NCI-H510A treated with DMSO at 0.1 percent for 48 hours (cell line): ENCODE results near the gene LIPM.

ENCODE experiments used
- DNase-seq: peaks from one replicate; lab custom pipeline; 2025; lab: John Stamatoyannopoulos, UW

The LIPM gene

DNA sequence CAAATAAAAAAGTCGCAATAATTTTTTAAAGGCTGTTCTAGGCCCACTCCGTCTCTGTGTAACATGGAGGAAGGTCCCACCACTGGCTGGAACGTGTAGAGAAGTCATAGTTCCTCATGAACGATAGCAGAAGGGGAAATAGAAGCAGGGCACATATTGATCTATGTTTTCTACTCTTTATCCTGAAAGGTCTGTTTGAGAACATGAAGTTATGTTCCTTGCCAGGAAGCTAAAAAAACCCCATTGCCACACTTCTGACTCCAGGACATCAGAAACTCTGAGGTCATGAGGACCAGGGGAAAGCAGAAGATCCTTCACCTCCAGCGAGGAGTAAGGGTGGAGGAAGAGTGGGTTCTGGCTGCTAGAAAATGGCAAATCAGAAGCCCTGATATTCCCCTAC is 38.4 kb downstream of the LIPM start:
- no peak for DNase-seq

DNA sequence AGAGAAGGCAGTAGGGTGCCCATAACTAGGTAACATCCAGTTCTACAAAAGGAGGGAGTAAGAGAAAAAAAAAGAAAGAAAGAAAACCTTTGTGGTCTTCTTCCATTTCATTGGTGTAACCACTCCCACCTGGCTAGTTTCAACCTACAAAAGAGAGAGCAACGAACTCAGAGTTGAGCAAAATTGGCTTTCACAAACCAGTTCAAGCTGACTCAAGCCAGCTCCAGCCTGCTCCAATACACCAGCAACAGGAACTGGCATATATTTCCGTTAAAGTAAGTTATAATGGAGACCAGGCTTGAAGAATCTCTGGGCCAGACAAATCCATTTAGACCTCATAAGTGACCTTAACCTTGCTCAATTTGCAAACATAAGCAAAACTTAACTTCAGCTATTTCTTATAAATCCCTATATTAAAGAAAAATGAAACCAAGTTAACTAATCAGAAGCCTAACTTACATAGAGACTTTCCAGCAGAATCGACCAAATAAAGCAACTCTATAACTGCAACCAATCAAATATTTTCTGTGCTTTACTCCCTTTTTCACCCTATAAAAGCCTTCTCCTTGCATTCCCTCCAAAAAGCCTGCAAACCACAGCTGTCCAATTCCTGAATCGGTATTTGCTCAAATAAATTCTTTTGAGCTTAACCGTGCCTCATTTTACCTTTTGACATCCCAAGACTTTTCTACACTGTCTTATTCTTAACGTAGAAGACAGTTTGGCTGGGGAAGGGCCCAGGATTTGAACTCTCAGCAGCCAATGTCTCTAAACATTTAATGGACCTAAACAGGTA is 39.0 kb downstream of the LIPM start:
- DNase-seq: no peak

GRCh38 chr10:88843171-88843570 is 40.6 kb downstream of the LIPM start:
- no peak for DNase-seq

DNA sequence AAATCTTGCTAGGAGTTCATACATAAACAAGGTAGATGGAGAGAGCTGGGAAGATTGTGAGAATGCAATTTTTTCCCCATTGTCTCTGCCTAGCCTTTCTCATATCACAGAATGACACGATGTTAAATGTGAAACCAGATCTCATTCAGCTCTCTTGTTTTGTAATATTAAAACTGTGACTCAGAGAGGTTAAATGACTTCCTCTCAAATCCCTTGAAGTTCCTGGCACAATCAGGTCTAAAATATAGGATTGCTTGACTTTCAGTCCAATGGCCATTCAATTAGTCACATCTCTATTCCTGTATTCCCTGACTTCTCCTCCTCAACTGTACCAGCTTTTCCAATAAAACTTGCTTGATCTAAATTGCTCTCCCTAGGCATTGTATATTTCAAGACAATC is 46.0 kb downstream of the LIPM start:
- no peak for DNase-seq

- no peak for DNase-seq
These were observed 46.7 kb downstream of the LIPM start for GRCh38 chr10:88849234-88849633.

DNA sequence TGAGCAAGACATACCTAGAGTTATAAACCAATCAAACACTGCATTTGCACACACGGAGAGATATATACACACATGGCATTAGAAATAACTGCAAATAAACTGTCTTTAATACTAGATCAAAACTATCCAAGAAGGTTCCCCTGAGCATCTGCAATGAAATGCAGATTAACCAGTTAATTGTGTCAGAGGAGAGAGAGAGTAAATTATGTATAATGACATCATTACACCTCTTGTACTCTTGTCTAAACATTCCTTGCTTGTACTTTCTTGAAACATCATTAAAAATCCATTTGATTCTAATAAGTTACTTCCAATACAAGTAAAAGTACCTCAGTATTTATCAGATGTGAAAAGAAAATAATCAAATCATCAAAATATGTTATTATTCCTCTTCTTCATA is 48.2 kb downstream of the LIPM start:
- no peak for DNase-seq

DNA sequence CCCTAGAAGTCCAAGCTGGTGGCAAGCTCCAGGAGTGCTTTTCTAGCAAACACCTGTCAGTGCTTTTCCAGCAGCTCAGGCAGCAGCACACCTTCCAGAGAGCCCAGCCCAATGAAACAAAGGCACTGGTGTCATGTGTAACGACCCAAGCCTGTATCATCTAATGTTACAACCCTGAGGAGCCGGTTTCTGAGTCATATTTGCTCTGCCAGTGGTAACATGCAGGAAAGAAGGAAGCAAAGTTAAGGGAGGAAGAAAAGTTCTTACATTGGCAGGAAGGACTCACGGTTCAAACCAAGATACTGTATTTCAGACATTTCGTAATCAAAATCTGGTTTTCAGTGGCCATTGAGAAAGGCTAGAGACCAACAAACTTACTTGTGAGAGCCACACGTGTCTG is 49.2 kb downstream of the LIPM start, which contains the start of gene ANKRD22:
ANKRD22 (minus strand) TSS at position 139 of the 400 bp plus-strand sequence. CDS start 237 bp downstream, outside the sequence.
- peak; percentile 91 for DNase-seq

- no peak for DNase-seq
These were observed 49.8 kb downstream of the LIPM start for GRCh38 chr10:88852327-88852726.

DNA sequence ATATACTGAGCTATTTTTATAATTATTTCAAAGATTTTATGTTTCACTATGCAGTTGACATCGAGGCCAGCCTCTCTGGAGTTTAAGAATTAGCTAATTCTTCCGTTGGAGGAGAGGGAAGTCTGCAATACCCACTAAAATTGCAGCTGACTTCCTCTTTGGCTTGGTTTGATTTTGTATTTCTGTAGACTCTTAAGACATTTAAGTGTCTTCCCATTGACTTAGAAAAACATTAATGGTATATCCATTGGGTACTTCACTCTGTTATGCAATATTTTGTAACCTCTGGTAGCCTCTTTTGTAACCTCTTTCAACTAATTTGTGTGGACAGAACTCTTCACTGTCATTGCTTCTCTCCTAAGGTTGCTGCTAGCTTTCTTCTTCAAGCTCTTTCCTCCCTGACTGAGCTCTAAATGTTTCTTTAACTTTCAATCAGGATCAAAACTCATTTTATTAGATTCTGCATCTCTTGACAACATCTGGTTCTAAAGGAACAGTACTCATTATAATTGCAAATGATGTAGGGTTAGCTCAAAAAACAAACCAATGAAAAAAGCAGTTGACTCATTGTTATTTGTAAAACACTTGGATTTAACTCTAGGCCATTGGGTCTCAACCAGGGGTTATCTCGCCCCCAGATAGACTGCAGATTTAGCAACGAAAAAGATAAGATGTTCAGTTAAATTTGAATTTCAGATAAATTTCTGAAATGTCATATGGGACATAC is 50.8 kb downstream of the LIPM start:
- DNase-seq: no peak

DNA sequence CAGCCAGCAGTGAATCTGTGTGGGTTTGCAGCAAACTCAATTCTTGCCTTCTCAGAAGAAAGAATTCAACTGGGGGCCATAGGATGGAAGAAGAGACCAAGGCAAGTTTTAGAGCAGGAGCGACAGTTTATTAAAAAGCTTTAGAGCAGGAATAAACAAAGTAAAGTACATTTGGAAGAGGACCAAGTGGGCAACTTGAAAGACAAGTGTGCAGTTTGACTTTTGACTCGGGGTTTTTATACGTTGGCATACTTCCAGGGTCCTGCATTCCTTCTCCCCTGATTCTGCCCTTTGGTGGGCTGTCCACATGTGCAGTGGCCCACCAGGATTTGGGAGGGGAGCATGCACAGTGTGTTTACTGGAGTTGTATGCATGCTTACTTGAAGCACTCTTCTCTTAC is 52.2 kb downstream of the LIPM start:
- no peak for DNase-seq

- DNase-seq: no peak
These were observed 55.3 kb downstream of the LIPM start for GRCh38 chr10:88857831-88858230.

DNA sequence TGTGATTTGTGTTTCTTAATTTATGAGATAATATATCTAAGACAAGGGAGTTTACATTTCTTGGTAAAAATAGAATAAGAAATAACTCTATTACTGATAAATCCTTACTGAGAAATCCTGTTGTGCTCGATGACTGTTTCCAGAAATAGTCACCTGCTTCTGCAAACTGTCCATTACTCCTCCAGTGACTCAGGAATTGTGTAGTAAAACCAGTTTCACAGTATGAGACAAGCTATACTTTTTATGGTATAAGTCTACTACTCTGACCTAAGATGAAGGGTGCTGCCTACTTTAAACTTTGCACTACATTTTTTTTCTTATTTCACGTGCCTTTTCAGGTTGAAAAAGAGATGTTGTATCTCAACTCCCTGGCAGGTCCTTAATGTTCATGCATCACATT is 56.0 kb downstream of the LIPM start:
- no peak for DNase-seq

- DNase-seq: no peak
These were observed 58.5 kb downstream of the LIPM start for GRCh38 chr10:88861036-88861435.

DNA sequence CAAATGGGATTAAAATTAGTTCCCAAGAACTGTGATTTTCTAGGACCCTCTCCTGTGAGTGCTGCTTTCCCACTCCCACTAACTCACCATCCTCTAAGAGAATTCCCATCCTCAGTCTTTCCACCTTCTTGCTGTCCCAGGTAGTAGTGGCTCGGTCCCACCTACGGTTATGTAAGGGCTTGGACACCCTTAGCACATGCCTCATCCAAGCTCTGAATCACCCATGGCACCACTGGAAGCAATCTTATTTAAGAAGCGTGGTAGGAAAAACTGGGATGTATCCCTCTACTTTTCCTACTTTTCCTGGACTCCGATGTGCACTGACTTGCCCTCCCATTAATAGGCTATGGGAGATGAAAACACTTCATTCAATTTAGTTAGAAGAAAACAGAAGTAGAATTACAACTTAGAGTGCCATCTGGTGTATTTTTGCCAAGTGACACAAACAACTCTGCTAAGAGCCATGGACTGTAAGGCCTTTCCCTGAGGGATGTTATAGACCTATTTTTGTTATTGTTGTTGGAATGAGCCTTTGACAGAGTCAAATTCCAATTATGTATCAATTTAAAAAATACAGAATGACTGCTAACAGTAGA is 62.8 kb downstream of the LIPM start:
- no peak for DNase-seq

- DNase-seq: no peak
These were observed 63.9 kb downstream of the LIPM start for GRCh38 chr10:88866454-88866853.

DNA sequence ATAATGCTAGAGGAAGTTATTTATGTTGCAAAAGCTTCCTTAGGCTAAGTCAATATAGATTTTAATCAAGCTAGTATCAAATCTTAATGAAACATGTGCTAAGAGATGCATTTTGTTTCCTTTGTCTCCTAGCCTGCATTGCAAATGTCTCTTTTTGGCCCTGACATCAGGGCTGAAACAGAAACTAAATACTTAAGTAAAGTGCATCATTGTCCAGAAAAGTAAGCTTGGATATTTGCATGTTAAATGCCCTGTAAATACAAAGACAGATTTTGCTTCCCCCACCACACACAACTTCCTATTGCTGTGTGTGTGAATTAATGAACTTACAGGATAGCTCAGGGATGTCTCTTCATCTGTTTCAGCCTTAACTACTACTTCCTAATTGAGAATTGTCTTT is 67.6 kb downstream of the LIPM start:
- no peak for DNase-seq
